Upper lobe of right lung (tissue), 1 donor: ENCODE data around the gene MACF1. TPM values are rescaled to one million over a fixed set of nuclear protein-coding genes. Genes with fewer than 3 reads are reported as not detected.
"Not testable (repeated sequence)": the region's sequence is repeated elsewhere in the genome, so short reads cannot be mapped to it uniquely, and the experiment has no call there.

Experiments
- ATAC-seq: fragments of 200-7000 bp; cut with Tn5 transposase; one replicate; pipeline ENCODE4 v1.9.1; 2020; ENCODE audit warnings: mild to moderate bottlenecking, moderate library complexity
- DNase-seq: peaks from one replicate; pipeline ENCODE4 v3.0.0-alpha.2; 2020
- H3K27ac ChIP-seq: fragments of 200-600 bp; one replicate; pipeline ENCODE4 v1.8.0; 2022
- H3K27me3 ChIP-seq: fragments of 200-600 bp; one replicate; pipeline ENCODE4 v1.8.0; 2022; ENCODE audit warnings: mild to moderate bottlenecking
- H3K36me3 ChIP-seq: fragments of 200-600 bp; one replicate; pipeline ENCODE4 v1.8.0; 2022
- H3K4me1 ChIP-seq: fragments of 200-600 bp; one replicate; pipeline ENCODE4 v1.8.0; 2022
- H3K4me3 ChIP-seq: fragments of 200-600 bp; one replicate; pipeline ENCODE4 v1.8.0; 2022; ENCODE audit warnings: mild to moderate bottlenecking
- H3K9me3 ChIP-seq: fragments of 200-600 bp; one replicate; pipeline ENCODE4 v1.8.0; 2022
- intact Hi-C: fragments of 100-400 bp; cut with DNase I; formaldehyde crosslinking; loops from one replicate; pipeline ENCODE4 v1.11.0; 2022
- total RNA-seq: library from RNA; stranded (reverse); fragmentation: NEBNext Ultra II Directional; extraction: Animal tissue kit (Norgen Biotek cat#: 25700); gene quantifications from one replicate; pipeline ENCODE4 v1.2.1, GENCODE V29; 2021
- TF ChIP-seq, protein P1 (sequence below): fragments of 200-600 bp; IDR thresholded peaks from one replicate; pipeline ENCODE4 v1.8.0; 2022; ENCODE audit warnings: antibody characterized with exemption
- donor health status: DM: no; HTN: yes; CAD: no; lungs with severe emphysema.

Gene MACF1
- total RNA-seq, 1 donor from 2014 or later = 814 TPM

DNA sequence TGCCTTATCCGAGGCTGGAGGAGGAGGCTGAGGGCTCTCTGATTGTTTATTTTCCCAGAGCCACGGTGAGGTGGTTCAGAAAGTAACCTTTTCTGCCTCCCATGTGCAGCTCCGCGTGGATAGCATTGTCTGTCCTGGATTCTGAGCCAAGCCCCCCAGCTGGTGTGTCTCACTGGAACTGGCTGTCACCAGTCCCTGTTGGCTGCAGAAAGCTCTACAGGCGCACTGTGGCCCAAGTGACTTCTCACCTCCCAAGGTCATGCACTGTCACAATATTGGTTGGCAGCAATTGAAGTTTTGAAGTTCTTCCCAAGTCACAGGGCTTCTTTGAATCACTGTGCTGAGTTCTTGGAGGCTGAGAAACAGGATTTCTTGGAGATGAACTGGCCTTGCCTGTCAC is 295.2 kb downstream of the MACF1 start:
- peak; percentile 37 for ATAC-seq
- H3K27me3 ChIP-seq = no peaks in the 10 kb centered on the region

DNA sequence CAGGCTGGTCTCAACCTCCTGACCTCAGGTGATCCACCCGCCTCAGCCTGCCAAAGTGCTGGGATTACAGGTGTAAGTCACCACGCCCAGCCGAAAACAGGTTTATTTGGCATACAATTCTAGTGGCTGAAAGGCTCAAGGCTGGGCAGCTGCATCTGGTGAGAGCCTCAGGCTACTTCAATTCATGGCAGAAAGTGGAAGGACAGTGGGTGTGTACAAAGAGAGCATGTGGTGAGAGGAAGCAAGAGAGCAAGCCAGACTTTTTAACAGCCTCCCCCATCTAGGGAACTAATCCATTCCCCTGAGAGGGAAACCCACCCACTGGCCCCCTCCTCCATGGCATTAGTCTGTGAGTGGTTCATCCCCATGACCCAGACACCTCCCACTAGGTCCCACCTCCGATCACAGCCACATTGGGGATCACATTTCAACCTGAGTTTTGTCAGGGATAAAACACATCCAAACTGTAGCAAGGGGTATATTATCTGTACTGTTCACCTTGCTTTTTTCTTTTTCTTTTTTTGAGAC is 296.4 kb downstream of the MACF1 start:
- Histone ChIP-seq H3K4me1 (no peaks in the 10 kb centered on the region), H3K27me3 (no peaks in the 10 kb centered on the region), H3K27ac (no peak overlapping the region), H3K9me3 (no peaks in the 10 kb centered on the region), H3K36me3 (no peaks in the 10 kb centered on the region), H3K4me3 (no peak overlapping the region)
- TF ChIP-seq, protein P1, sequence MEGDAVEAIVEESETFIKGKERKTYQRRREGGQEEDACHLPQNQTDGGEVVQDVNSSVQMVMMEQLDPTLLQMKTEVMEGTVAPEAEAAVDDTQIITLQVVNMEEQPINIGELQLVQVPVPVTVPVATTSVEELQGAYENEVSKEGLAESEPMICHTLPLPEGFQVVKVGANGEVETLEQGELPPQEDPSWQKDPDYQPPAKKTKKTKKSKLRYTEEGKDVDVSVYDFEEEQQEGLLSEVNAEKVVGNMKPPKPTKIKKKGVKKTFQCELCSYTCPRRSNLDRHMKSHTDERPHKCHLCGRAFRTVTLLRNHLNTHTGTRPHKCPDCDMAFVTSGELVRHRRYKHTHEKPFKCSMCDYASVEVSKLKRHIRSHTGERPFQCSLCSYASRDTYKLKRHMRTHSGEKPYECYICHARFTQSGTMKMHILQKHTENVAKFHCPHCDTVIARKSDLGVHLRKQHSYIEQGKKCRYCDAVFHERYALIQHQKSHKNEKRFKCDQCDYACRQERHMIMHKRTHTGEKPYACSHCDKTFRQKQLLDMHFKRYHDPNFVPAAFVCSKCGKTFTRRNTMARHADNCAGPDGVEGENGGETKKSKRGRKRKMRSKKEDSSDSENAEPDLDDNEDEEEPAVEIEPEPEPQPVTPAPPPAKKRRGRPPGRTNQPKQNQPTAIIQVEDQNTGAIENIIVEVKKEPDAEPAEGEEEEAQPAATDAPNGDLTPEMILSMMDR = no peak
- intact Hi-C loops = no loop called here
- ATAC-seq (no peak), DNase-seq (no peak)

More for the DNA sequence above, 295.2 kb downstream of the MACF1 start:
- Histone ChIP-seq H3K4me3 (no peak overlapping the region), H3K27ac (no peak overlapping the region), H3K9me3 (no peaks in the 10 kb centered on the region), H3K4me1 (no peaks in the 10 kb centered on the region), H3K36me3 (no peaks in the 10 kb centered on the region)
- DNase-seq = no peak
- intact Hi-C loops = no loop called here
- TF ChIP-seq, protein P1 = no peak

DNA sequence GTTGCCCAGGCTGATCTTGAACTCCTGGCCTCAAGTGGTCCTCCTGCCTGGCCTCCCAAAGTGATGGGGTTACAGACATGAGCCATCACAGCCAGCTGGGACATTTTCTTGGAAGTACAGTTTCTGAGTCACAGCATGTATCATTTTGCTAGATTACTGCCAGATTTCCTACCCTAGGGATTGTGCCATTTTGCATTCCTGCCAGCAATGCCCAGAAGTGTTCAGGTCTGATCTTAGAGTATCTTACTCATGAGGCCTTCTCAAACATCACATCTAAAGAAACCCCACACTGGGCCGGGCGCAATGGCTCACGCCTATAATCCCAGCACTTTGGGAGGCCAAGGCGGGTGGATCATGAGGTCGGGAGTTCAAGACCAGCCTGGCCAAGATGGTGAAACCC is 297.2 kb downstream of the MACF1 start:
- TF ChIP-seq, protein P1 = no peak
- no peak for DNase-seq
- ATAC-seq = no peak

DNA sequence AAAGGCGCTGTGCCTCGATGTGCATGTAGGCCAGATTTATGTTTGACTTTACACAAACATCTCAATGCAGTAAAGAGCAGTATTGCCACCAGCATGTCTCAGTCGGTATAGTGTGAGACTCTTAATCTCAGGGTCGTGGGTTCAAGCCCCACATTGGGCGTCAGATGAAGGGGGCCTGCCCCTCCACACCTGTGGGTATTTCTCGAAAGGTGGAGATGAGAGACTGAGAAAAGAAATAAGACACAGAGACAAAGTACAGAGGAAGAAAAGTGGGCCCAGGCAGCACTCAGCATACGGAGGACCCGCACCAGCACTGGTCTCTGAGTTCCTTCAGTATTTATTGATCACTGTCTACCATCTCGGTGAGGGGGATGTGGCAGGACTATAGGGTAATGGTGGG is 299.9 kb downstream of the MACF1 start:
- H3K9me3 ChIP-seq, intact Hi-C loops, H3K4me1 ChIP-seq, DNase-seq, H3K27me3 ChIP-seq, H3K4me3 ChIP-seq, H3K36me3 ChIP-seq, ATAC-seq, H3K27ac ChIP-seq: not testable (repeated sequence)

More for the DNA sequence above, 297.2 kb downstream of the MACF1 start:
- Histone ChIP-seq H3K36me3 (no peaks in the 10 kb centered on the region), H3K27ac (no peak overlapping the region), H3K9me3 (no peaks in the 10 kb centered on the region), H3K4me3 (no peak overlapping the region), H3K27me3 (no peaks in the 10 kb centered on the region), H3K4me1 (no peaks in the 10 kb centered on the region)
- intact Hi-C loops = no loop called here

DNA sequence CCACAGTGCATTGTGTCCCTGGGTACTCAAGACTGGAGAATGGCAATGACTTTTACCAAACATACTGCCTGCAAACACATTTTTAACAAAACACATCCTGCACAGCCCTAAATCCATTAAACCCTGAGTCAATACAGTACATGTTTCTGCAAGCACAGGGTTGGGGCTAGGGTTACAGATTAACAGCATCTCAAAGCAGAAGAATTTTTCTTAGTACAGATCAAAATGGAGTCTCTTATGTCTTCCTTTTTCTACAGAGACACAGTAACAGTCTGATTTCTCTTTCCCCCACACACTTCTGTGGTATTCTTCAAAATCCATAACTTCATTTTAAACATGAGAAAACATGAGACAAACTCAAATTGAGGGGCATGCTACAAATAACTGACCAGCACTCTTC is 300.8 kb downstream of the MACF1 start:
- no peaks in the 10 kb centered on the region for H3K36me3 ChIP-seq
- intact Hi-C loops = no loop called here
- H3K9me3 ChIP-seq = no peaks in the 10 kb centered on the region
- H3K4me1 ChIP-seq = no peaks in the 10 kb centered on the region
- ATAC-seq = no peak
- DNase-seq = no peak
- no peak overlapping the region for H3K4me3 ChIP-seq
- TF ChIP-seq, protein P1 = no peak
- no peaks in the 10 kb centered on the region for H3K27me3 ChIP-seq
- H3K27ac ChIP-seq = no peak overlapping the region

DNA sequence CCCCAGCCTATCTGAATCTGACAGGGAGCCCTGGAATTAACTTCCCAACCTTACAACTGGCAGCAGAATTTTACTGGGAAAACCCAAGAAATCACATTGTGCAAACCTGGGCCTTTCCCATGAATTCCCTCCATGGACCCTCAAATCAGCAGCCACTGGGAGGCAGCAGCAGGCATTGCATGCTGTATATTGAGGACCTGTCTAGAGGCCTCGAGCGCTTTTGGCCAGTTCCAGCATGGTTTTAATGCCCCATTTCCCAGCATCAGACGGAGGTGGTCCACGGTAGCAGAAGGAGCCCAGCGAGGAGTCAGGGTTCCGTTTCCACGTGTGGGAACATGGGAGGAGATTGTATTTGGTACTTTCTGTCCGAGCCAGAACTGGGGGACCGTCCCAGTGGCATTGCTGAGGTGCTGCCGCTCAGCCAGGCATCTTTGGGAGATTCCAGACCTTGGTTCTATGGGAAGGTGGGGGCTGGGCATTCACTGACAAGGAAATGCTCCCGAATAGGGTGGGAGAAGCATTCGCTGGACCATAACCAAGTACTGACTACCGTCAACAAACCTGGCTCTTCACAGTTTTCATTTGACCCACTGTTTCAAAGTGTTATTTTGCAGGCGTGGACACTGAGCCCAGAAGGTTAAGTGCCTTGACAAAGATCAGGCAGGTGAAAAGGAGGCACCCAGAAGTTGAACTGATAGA is 302.9 kb downstream of the MACF1 start:
- TF ChIP-seq, protein P1 = no peak
- Histone ChIP-seq H3K4me1 (no peaks in the 10 kb centered on the region), H3K36me3 (no peaks in the 10 kb centered on the region), H3K4me3 (no peak overlapping the region), H3K27me3 (no peaks in the 10 kb centered on the region), H3K27ac (no peak overlapping the region), H3K9me3 (no peaks in the 10 kb centered on the region)
- no peak for ATAC-seq
- intact Hi-C loops = no loop called here
- no peak for DNase-seq
